WTC11 (cell line): ENCODE data around the gene SLC12A4.
A peak's percentile ranks its signal among the peaks of the same experiment; 100 is the strongest.

ENCODE experiments used
- CTCF ChIP-seq: fragments of 200-600 bp; IDR thresholded peaks from 2 replicates; pipeline ENCODE4 v1.8.0; 2022; ENCODE audit warnings: antibody characterized with exemption
- MAX ChIP-seq: sonication (generic); formaldehyde crosslinking; IDR thresholded peaks from 2 replicates; pipeline ENCODE4 v1.8.0; 2022; ENCODE audit warnings: mild to moderate bottlenecking, missing genetic modification reagents
- NFE2L1 ChIP-seq: sonication (generic); formaldehyde crosslinking; IDR thresholded peaks from 2 replicates; pipeline ENCODE4 v1.8.1; 2023; ENCODE audit warnings: missing genetic modification reagents
- RORB ChIP-seq: fragments of 250-450 bp; sonication (Bioruptor Pico); IDR thresholded peaks from 2 replicates; pipeline ENCODE4 v1.9.0; 2021; ENCODE audit warnings: mild to moderate bottlenecking
- TP53 ChIP-seq: sonication (generic); formaldehyde crosslinking; IDR thresholded peaks from 2 replicates; pipeline ENCODE4 v1.8.1; 2023; ENCODE audit warnings: mild to moderate bottlenecking, missing genetic modification reagents
- ZNF263 ChIP-seq: sonication (generic); formaldehyde crosslinking; IDR thresholded peaks from 2 replicates; pipeline ENCODE4 v1.8.1; 2022; ENCODE audit warnings: low read depth, mild to moderate bottlenecking, moderate library complexity, missing genetic modification reagents
- ZNF317 ChIP-seq: sonication (generic); formaldehyde crosslinking; IDR thresholded peaks from 2 replicates; pipeline ENCODE4 v1.8.1; 2023; ENCODE audit warnings: low read depth, mild to moderate bottlenecking, moderate library complexity, missing genetic modification reagents, borderline replicate concordance
- TF ChIP-seq, protein P1 (sequence below): sonication (generic); formaldehyde crosslinking; IDR thresholded peaks from 2 replicates; pipeline ENCODE4 v1.8.1; 2022; ENCODE audit warnings: low read depth, missing genetic modification reagents, borderline replicate concordance

DNA sequence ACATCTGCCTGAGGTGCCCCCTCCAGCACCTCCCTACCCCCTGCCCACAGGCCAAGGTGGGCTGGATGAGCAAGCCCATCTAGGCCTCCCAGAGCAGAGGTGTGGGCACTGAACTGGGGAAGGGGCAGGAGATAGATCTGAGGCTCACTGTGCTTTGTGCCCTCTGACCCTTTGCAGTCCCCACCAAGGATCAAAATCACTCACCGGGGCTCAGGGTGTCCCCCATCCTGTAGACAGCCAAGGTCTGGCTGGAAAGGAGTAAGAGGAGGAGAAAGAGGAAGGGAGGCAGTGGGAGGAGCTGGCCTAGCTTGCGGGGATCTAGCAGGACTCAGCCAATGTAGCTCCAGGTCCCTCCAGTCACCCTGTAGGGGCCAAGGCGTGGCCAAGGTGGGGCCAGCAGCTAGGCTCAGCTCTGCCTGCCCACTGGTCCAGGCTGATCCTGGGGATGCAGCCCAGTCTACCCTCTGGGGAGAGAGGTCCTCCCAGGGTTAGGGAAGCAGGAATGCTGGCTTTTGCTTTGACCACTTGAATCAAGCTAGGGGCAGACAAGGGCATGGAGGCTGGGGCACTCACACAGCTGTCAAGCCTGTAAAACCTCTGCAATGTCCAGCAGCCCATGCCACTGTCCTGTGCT, 1.8 kb downstream of the SLC12A4 start:
- TF ChIP-seq CTCF (no peak), TP53 (CRISPR knock-in tag) (no peak), MAX (CRISPR knock-in tag) (peak; percentile 36; the same call in 1 of the 2 replicates), NFE2L1 (CRISPR knock-in tag) (no peak), ZNF263 (CRISPR knock-in tag) (no peak), RORB (CRISPR knock-in tag) (no peak), ZNF317 (CRISPR knock-in tag) (no peak)
- TF ChIP-seq, protein P1, sequence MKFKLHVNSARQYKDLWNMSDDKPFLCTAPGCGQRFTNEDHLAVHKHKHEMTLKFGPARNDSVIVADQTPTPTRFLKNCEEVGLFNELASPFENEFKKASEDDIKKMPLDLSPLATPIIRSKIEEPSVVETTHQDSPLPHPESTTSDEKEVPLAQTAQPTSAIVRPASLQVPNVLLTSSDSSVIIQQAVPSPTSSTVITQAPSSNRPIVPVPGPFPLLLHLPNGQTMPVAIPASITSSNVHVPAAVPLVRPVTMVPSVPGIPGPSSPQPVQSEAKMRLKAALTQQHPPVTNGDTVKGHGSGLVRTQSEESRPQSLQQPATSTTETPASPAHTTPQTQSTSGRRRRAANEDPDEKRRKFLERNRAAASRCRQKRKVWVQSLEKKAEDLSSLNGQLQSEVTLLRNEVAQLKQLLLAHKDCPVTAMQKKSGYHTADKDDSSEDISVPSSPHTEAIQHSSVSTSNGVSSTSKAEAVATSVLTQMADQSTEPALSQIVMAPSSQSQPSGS, result no peak
